Esophagus (tissue), 2 donors: ENCODE data around the gene MBOAT2. TPM values are rescaled to one million over a fixed set of nuclear protein-coding genes. Genes with fewer than 3 reads are reported as not detected.

Experiments
- H3K27ac ChIP-seq, 2 donors: one replicate each; pipeline ENCODE4 v1.5.1; 2013; ENCODE audit warnings: low read depth in 2 of 2, mild to moderate bottlenecking in 2 of 2, inconsistent platforms in 1 of 2, low read length in 1 of 2, moderate library complexity in 1 of 2
- H3K27me3 ChIP-seq, 2 donors: one replicate each; pipeline ENCODE4 v1.6.1; 2013; ENCODE audit warnings: low read length in 2 of 2, control low read depth in 1 of 2, mild to moderate bottlenecking in 1 of 2; ENCODE audit not compliant: insufficient read depth in 2 of 2, control insufficient read depth in 1 of 2
- H3K36me3 ChIP-seq, 2 donors: one replicate each; pipeline ENCODE4 v1.6.1; 2013; ENCODE audit warnings: low read length in 1 of 2; ENCODE audit not compliant: control insufficient read depth in 2 of 2, insufficient read depth in 2 of 2
- H3K4me1 ChIP-seq, 2 donors: one replicate each; pipeline ENCODE4 v1.6.1; 2013; ENCODE audit warnings: low read length in 1 of 2; ENCODE audit not compliant: control insufficient read depth in 2 of 2, insufficient read depth in 2 of 2
- H3K4me3 ChIP-seq, 2 donors: one replicate each; pipeline ENCODE4 v1.5.1; 2013; ENCODE audit warnings: low read length in 2 of 2, mild to moderate bottlenecking in 2 of 2, low read depth in 1 of 2, moderate library complexity in 1 of 2
- H3K9me3 ChIP-seq, 2 donors: one replicate each; pipeline ENCODE4 v1.6.1; 2013; ENCODE audit warnings: mild to moderate bottlenecking in 2 of 2, low read depth in 1 of 2, low read length in 1 of 2, moderate library complexity in 1 of 2; ENCODE audit not compliant: control insufficient read depth in 2 of 2, insufficient read depth in 1 of 2
- WGBS, 2 donors: extraction: QIAGEN DNeasy Blood & Tissue Kit; methylation state at CpG; one replicate each; pipeline ENCODE4 v1.1.7; 2013; 5-methylcytosine and 5-hydroxymethylcytosine counted together
- polyA plus RNA-seq, 2 donors: library from polyadenylated mRNA; stranded (reverse); fragments of 200-250 nt; gene quantifications; one replicate each; pipeline ENCODE4 v1.2.3, GENCODE V29; 2013
- donor health status: healthy with polysubstance abuse.
- donor health status: Bipolar disorder and iron deficiency.

MBOAT2 gene
- polyA plus RNA-seq, 2 donors = 34.3 to 41.8 TPM

DNA sequence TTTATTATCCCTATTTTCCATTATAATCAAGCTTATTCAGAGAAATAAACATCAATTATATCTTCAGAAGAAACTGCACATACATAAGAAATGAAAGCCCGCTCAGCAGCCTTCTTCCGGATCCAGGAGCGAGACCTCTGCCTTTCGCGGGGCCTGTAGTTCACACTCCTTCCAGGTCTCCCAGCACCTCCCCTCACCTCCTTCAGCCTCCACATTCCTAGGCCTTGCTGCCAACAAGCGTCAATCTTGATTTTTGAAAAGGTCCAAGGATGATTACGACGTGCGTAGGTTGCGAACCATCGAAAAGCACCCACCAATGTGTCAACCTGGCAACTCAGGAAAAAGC is 165.7 kb downstream of the MBOAT2 start:
- Histone ChIP-seq H3K27me3 (no peaks in the 10 kb centered on the region), H3K36me3 (no peaks in the 10 kb centered on the region), H3K27ac (peak overlapping the region in 1 of 2 donors; percentile 67), H3K4me1 (peaks cover 0 to 7% of the 10 kb centered on the region in 2 donors), H3K9me3 (peaks cover 0 to 2% of the 10 kb centered on the region in 2 donors), H3K4me3 (peak overlapping the region; percentile 28 to 96)
- WGBS, 2 donors = 62 to 65% methylated on average over 11 of the region's 11 CpGs

DNA sequence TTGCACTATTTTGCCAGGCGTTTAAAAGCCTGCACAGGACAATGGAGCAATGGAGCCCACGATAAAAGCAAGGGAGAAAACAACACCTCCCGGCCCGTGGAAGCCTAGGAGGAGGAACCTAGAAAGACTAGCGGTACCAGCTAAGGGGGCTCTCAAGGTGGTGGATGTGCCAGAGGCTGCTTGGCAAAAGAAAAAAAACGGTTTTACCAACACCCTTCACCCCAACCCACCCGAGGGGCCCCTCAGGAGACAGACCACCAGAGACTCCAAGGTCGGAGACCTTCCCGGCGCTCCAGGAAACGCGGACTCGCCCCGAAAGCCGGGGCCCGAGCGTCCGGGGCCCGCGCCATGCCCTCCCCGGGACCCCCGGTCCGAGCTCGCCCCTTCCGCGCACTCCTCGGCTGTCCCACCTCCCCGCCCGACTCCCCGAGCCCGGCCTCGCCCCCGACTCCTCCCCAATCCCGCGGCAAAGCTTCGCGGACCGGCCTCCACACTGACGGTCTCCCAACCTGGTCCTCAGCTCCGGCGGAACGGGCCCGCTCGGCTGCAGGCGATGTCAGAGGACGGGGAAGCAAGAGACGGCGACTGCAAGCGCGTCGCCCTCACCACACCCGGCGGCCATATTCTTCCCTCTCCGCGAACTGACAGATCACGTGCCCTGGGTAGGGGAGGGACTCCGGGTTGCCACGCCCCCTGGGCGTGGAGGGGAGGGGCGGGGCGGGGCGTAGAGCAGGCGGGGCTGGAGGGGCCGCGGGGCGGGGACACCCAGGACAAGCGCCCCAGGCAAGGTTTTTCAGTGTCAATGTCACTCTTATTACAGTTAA is 166.3 kb downstream of the MBOAT2 start, which contains the start of gene KIDINS220:
KIDINS220 (minus strand) TSS at position 643 of the 824 bp plus-strand sequence. CDS start 10,520 bp downstream, outside the sequence.
- Histone ChIP-seq H3K4me3 (peak within 1 kb of the TSS; percentile 96 to 98), H3K36me3 (no peaks in the 10 kb centered on the region), H3K4me1 (peaks cover 0 to 7% of the 10 kb centered on the region in 2 donors), H3K9me3 (peaks cover 0 to 2% of the 10 kb centered on the region in 2 donors), H3K27ac (peak within 1 kb of the TSS; percentile 76 to 92), H3K27me3 (no peaks in the 10 kb centered on the region)
- WGBS, 2 donors = 1% methylated on average over 57 to 67 of the region's 67 CpGs

DNA sequence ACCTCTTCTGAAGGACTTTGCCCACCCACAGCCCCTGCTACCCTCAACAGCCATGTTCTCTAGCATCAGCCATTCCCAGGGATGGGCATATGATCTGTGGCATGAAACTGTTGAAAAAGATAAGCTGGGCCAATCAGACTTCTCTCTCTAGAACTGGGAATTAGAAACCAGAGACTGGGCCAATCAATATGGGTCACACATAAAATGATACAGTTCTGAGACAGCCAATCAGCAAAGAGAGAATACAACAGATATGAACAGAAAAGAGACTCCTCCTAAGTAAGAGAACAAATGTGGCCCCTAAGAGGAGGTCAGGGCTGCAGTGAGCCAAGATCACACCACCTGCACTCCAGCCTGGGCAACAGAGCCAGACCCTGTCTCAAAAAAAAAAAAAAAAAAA is 168.2 kb downstream of the MBOAT2 start:
- Histone ChIP-seq H3K27ac (no peak overlapping the region), H3K27me3 (no peaks in the 10 kb centered on the region), H3K4me3 (no peak overlapping the region), H3K9me3 (peaks cover 0 to 2% of the 10 kb centered on the region in 2 donors), H3K4me1 (peaks cover 0 to 7% of the 10 kb centered on the region in 2 donors), H3K36me3 (no peaks in the 10 kb centered on the region)

DNA sequence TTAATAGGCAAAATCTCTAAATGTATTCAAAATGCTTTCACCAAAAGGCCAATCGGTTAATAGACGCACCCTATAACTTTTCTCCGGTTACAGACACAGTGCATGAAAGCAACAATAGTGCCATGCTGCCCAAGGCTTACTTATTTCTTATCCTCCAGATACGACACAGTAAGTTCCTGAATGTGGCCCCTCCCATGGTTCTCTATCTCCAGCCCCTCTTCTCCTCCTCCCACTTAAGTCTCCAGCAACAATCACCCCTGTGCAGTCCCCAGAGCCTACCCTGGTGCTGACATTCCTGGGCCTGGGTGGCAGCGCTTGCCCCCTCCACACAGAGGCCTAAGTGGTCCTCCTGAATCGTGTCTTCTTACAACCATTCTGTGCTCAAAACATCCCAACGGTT is 169.6 kb downstream of the MBOAT2 start:
- Histone ChIP-seq H3K36me3 (no peaks in the 10 kb centered on the region), H3K27ac (no peak overlapping the region), H3K9me3 (peaks cover 0 to 2% of the 10 kb centered on the region in 2 donors), H3K4me1 (peaks cover 0 to 7% of the 10 kb centered on the region in 2 donors), H3K27me3 (no peaks in the 10 kb centered on the region), H3K4me3 (no peak overlapping the region)
- WGBS, 2 donors = 89 to 96% methylated on average over 7 of the region's 7 CpGs

DNA sequence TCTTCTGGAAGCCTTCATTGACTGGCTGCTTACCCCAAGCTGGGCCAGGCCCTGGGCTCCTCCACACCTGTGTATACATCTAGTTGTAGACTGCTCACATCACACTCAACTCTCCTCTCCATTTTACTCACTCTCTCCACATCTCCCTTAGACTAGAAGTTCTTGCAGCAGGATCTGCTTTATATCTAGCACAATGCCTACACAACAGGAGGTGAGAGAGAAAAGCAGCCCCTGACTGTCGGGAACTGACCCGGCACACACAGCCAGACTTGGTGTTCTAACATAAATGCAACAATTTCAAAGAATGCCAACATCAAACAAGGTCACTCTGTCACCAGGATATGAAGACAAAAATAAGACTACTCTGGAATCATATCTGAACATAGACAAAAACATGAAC is 172.0 kb downstream of the MBOAT2 start:
- no peaks in the 10 kb centered on the region for H3K27me3 ChIP-seq
- no peaks in the 10 kb centered on the region for H3K9me3 ChIP-seq
- no peaks in the 10 kb centered on the region for H3K36me3 ChIP-seq
- no peak overlapping the region for H3K4me3 ChIP-seq
- WGBS, 2 donors = 94 to 97% methylated on average over 2 of the region's 2 CpGs
- H3K4me1 ChIP-seq = peaks cover 0 to 4% of the 10 kb centered on the region in 2 donors
- H3K27ac ChIP-seq = no peak overlapping the region

DNA sequence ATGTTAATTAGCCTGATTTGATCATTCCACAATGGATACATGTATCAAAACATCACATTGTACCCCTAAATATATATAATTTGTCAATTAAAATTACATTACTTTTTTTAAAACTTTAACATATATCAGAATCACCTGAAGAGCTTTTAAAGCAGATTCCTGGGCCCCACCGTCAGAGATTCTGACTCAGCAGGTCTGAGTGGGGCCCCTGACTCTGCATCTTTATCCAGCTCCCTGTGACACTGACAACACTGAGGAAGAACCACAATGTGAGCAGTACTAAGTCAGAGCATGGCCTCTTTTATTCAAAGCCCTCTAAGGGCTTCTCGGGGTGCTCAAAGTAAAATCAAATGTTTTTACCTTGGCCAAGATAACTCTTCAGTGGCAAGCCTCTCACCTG is 175.8 kb downstream of the MBOAT2 start:
- Histone ChIP-seq H3K27me3 (no peaks in the 10 kb centered on the region), H3K27ac (no peak overlapping the region), H3K4me1 (no peaks in the 10 kb centered on the region), H3K36me3 (no peaks in the 10 kb centered on the region), H3K9me3 (no peaks in the 10 kb centered on the region), H3K4me3 (no peak overlapping the region)
- WGBS, 2 donors = 91 to 97% methylated on average over 2 of the region's 2 CpGs

DNA sequence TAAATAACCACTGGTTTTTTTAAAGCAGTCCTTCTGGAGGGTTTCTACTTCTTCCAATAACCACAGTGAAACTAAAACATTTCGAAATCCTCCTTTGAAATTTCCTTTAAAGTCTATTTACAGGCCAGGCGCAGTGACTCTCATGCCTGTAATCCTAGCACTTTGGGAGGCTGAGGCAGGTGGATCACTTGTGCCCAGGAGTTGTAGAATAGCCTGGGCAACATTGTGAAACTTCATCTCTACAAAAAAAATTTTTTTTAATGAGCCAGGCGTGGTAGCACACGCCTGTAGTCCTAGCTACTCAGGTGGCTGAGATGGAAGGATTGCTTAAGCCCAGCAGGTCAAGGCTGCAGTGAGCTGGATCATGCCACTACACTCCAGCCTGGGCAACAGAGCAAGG is 181.3 kb downstream of the MBOAT2 start:
- no peaks in the 10 kb centered on the region for H3K9me3 ChIP-seq
- WGBS, 2 donors = 64 to 73% methylated on average over 4 of the region's 4 CpGs
- H3K4me3 ChIP-seq = no peak overlapping the region
- H3K36me3 ChIP-seq = no peaks in the 10 kb centered on the region
- H3K27ac ChIP-seq = peak overlapping the region in 1 of 2 donors; percentile 60
- no peaks in the 10 kb centered on the region for H3K27me3 ChIP-seq
- no peaks in the 10 kb centered on the region for H3K4me1 ChIP-seq

DNA sequence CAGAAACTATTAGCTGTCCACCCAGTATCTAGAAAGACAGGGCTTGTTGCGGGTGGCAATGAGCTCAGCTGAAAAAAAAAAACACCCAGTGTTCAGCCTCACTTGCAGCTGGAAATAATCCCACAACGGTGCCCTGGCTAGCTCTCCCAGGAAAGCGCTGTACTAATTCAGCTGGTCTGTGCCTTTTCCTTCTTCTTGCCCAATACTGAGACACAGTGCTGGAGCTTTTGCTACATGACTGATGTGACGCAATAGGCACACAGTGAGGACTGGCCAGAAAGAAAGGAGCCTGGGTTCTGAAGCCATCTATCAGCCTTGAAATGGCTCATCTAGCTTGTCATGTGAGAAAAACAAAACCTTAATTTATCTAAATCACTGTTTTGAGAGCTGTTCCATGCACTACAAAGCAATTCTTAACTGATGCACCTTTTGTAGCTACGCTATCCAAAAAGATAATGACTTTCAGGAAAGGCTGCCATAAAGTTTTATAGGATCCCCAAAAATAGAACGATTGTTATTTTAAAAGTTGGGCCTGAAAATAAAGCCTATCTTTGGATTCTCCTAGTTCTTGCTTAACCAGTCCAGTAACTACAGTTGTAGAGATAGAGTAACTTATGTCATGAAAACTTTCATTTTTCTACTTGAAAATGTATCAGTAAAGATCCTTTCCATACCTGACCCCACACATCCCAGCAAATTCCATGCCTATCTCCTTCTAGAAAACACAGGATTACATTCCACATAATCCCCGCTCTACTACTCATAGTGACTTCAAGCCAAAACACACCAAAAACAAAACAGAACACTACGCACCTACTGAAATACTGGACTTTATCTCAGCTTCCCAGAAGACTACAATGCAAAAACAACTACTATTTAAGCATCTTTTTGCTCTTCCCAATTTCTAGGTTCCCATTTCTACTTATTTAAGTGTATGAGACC is 181.9 kb downstream of the MBOAT2 start:
- WGBS, 2 donors = 61 to 65% methylated on average over 8 of the region's 8 CpGs
- Histone ChIP-seq H3K27me3 (no peaks in the 10 kb centered on the region), H3K27ac (peak overlapping the region in 1 of 2 donors; percentile 31), H3K4me1 (no peaks in the 10 kb centered on the region), H3K4me3 (no peak overlapping the region), H3K9me3 (no peaks in the 10 kb centered on the region), H3K36me3 (no peaks in the 10 kb centered on the region)

DNA sequence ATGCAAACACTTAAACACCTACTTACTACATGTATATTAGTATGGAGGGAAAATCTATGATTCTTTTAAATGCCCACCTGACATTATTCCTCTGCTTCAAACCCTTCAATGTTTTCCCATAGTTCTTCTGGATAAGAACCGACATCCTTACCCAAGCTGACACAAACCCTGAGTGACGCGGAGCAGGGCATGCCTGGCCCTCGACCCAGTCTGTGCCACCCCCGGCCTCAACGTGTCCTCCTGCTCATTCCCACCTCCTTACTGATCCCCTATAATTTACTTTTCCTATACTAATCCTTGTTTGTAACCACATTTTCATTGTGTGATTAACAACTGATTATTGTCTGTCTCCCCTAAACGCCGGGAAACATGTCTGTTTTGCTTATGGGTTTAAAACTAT is 183.5 kb downstream of the MBOAT2 start:
- 93% methylated on average over 8 of the region's 8 CpGs for WGBS, 2 donors
- no peak overlapping the region for H3K4me3 ChIP-seq
- H3K4me1 ChIP-seq = no peaks in the 10 kb centered on the region
- H3K27me3 ChIP-seq = no peaks in the 10 kb centered on the region
- H3K9me3 ChIP-seq = no peaks in the 10 kb centered on the region
- H3K27ac ChIP-seq = no peak overlapping the region
- no peaks in the 10 kb centered on the region for H3K36me3 ChIP-seq
